Measurements from ENCODE around the gene ARPC1A.
A peak's percentile ranks its signal among the peaks of the same experiment; 100 is the strongest.

ARPC1A gene

DNA sequence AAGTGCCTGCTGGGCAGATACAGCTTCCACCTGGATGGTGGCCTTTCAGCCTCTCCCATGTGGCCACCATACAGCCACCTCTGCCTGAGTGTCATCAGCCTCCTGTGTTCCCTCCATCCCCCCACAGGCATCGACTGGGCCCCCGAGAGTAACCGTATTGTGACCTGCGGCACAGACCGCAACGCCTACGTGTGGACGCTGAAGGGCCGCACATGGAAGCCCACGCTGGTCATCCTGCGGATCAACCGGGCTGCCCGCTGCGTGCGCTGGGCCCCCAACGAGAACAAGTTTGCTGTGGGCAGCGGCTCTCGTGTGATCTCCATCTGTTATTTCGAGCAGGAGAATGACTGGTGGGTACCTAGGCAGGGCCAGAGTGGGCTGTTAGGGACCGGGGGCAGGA, 62.2 kb downstream of the ARPC1A start:
- no peak for DNase-seq (ENCODE audit: low read depth in 2 of 2)

DNA sequence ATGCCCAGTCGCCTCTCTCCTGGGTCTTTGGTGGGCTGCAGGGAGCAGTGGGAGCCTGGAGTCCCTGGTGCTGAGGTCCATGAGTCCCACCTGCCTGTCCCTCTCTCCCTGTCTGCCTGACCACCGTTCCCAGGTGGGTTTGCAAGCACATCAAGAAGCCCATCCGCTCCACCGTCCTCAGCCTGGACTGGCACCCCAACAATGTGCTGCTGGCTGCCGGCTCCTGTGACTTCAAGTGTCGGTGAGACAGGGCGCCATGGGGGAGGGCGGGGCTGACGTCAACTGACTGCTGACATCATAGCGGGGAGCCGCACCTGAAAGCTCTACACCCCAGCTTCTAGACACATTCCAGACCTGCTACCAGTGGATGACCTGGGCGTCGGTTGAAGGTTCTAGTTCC, 64.1 kb downstream of the ARPC1A start:
- no peak for DNase-seq (ENCODE audit: low read depth in 2 of 2)

DNA sequence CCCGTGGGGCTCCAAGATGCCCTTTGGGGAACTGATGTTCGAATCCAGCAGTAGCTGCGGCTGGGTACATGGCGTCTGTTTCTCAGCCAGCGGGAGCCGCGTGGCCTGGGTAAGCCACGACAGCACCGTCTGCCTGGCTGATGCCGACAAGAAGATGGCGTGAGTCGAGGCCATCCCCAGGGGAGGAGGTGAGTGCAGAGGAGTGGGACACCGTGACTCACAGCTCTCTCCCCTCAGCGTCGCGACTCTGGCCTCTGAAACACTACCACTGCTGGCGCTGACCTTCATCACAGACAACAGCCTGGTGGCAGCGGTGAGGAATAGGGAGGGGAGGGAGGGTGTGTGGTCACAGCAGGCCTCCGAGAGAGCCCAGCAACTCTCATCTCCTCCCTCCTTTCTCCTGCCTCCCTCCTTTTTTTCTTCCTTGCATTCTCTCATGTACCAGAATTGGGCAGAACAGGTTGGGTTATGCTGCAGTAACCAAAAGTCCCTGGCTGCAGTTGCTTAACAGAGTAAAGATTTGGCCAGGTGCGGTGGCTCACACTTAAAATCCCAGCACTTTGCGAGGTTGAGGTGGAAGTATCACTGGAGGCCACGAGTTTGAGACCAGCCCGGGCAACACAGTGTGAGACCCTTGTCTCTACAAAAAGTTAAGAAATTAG, 65.4 kb downstream of the ARPC1A start:
- DNase-seq (ENCODE audit: low read depth in 2 of 2): no peak

DNA sequence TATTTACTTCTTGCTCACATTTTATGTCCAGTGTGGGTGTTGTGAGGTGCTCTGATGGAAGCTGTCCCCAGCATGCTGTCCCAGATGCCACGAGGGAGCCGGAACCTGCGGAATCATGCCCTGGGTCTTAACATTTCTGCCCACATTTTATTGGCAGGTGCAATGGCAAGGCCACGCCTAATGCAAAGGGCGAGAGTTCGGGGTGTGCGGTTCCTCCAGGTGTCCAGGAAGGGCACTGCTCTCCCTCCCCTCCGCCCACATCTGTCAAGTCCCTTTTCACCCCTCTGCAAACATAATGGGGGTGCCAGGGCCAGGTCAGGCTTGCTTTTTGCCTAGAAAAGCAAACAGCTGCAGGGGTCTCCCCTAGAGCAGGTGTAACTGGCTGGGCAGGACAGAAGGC, 66.3 kb downstream of the ARPC1A start:
- no peak for DNase-seq (ENCODE audit: low read depth in 2 of 2)

DNA sequence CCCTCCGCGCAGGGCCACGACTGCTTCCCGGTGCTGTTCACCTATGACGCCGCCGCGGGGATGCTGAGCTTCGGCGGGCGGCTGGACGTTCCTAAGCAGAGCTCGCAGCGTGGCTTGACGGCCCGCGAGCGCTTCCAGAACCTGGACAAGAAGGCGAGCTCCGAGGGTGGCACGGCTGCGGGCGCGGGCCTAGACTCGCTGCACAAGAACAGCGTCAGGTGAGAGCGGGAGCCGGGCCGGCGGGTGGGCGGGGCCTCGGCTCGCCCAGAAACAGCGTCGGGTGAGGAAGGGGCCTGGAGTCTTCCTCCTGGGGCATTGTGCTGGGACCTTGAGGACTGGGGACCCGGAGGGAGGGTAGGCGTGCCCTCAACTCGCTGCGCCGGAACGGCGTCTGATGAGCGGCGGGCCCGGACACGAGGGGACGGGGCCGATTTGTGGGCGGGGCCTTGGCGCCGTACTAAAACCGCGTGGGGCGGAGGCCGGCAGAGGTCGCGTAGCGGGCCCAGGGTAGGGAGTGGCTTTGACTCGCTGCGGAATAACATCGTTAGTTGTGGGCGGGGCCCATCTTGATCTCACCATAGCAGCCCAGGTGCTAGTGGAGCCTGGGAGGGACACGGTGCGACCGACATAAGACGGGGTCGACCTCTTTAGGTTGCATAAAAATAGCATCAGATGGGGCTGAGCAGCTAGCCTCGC, 67.1 kb downstream of the ARPC1A start:
- peak; percentile 63 to 64 for DNase-seq (ENCODE audit: low read depth in 2 of 2)

DNA sequence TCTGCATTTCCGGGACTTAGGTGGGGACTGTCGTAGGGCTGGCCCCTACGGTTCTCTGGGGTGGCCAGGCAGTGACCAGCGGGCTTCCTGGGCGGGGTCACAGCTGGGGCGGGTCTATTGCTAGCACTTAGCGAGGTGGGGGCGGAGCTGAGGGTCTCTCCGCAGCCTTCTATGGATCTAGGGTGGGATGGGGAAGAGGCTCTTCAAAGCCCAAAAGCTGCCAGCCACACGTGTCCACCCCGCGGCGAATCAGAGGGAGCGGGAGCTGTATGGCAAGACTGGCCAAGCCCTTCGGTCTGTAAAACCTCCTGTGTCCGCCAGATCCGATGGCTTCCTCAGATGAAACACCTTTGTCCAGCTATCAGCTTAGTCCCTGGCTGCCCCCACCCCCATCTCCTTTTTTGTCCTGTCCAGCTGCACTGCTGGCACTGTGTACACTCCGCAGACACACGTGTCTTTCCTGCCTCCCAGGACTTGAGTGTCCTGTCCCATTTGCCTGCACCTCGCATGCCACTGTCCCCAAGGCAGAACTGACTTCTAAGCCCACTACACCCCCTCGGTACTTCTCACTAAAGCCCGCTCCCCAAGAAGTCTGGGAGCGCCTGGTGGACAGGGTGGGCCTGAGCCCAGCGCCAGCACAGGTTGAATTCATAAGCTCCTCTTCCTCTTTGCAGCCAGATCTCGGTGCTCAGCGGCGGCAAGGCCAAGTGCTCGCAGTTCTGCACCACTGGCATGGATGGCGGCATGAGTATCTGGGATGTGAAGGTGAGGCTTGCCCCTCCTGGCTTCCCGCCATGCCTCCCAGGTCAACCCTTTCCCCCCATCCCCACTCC, 67.9 kb downstream of the ARPC1A start:
- no peak for DNase-seq (ENCODE audit: low read depth in 2 of 2)

DNA sequence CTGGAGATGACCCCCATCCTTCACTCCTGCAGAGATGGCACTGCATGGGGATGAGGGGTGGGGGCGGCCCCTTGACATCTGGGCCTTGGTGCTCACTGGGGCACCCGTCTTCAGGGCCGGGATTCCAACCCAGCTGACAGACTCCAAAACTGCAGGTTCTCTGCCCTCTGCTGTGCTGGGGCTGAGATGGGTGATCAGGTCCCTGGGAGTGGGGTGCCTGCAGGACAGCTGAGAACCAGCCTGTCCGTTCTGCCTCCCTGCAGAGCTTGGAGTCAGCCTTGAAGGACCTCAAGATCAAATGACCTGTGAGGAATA, 68.4 kb downstream of the ARPC1A start:
- DNase-seq (ENCODE audit: low read depth in 2 of 2): no peak

DNA sequence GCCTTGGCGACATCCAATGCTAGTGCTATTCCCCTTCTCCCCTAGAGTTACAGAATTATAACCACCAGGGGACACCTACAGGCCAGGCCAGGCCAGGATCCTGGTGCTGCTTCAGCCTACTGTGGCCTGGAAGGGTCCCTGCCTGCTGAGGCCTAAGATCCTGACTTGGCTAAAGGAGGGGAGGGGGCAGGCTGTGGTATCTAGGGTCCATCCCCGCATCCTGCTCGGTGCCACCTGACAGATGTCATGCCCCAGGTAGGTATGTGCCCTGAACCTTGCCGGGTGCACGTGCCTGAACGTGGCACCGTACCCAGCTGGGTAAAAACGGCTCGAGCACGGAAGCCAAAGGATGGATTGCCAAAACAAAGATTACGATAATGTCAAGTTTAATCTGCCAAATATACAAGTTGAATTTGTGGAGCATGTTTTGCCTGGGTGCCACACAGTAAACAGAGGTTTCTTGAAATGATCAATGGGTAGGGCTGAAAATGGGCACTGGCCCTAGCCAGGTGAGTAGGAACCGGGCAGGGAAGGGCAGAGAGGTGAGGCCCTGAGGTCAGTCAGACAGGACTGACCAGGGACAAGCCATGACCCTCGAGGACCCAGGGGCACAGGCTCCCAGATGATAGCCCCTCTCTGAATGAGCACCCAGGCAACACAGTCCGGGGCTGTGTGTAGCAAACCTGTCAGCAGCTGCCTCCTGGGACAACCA, 70.1 kb downstream of the ARPC1A start:
- DNase-seq (ENCODE audit: low read depth in 2 of 2): no peak

DNA sequence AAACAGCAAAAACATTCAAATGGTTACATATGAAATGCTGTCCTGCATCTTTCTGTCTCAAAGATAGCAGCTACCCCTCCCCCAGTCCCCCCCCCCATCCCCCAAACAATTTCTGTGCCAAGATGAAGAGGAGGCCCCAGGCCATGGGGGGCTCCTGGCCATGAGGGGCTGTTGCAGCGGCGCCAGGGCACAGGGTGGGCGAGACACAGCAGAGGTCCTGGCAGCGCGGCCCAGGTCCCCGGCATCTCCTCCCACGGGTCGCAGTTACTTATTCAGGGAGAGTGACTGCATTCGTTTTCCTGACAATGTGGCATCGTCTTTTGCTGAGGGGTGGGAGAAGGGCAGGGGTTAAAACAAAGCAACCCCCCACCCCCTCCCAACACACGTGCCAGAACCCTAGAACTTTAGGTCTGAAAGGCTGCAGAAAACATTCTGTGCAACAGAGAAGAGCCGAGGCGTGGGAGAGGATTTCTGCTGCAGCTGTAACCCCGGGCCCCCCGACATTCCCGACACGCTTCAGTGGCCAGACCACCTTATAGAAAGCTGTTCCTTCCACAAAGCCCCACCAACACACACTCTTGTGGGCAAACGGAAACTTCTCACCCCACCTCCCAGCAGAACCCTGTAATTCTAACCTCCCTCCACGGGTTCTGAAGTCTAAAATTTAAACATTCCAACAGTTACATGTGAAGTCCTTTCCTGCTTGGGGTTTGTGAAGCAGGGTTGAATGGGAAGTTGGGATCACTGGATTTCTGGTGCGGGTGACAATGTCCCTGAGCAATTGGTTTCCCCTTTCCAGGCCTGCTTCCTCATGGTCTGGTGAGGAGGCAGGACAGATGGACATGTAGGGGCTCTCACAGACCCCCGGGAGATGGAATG, 71.0 kb downstream of the ARPC1A start:
- DNase-seq (ENCODE audit: low read depth in 2 of 2): no peak

DNA sequence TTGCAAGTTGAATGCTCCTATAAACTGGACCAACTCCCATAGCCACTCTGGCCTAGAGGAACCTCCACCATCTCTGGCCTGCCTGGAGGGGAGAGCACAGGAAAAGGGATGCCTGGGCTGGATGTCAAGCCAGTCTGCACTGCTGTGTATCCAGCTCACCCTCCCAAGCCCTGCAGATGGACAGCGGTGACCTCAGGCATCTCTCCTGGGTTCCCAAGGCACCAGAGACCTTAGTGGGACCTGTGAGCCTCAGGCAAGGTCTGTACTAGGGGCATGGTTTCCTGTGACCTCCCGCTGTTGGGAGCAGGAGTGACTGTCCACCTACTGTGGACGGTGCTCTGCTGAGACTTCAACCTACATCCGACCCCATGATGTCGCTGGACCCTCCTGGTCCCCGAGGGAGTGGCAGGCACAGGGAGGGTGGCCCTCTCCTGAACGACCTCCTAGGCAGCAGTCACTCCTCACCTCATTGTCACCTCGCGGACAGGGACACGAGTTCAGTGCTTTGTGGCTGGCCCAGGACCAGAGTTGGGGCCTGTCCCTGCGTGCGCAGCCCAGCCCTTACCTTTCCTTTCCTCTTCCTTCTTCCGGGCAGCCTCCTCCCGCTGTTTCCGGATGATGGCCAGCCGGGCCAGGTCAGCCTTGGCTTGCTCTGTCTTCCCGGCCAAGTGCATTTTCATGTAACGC, 71.7 kb downstream of the ARPC1A start:
- no peak for DNase-seq (ENCODE audit: low read depth in 2 of 2)

DNA sequence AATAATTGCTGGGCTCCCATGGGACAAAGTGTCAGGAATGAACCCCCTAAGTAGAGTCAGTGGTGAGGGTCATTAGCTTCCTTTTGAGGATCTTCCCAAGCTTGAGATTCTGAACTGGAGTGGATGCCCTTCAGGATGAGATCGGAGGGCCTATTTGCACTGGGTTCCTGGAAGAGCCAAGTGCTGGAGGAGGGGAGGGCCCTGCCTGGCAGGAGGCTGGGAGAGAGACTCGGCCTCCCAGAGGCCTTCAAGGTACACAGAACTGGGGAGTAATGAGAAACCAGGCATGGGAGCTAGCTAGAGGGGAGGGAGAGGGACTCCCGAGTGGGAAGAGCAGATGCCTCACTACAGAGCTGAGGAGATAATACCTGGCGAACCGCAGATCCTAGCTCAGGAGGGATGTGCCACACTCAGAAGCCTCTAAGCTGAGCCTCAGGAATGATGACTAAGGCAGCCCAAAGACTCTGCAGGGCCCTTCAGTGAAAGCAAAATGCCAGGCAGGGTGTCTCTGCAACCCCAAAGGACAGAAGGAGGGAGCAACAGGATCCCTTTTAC, 73.3 kb downstream of the ARPC1A start:
- no peak for DNase-seq (ENCODE audit: low read depth in 2 of 2)

DNA sequence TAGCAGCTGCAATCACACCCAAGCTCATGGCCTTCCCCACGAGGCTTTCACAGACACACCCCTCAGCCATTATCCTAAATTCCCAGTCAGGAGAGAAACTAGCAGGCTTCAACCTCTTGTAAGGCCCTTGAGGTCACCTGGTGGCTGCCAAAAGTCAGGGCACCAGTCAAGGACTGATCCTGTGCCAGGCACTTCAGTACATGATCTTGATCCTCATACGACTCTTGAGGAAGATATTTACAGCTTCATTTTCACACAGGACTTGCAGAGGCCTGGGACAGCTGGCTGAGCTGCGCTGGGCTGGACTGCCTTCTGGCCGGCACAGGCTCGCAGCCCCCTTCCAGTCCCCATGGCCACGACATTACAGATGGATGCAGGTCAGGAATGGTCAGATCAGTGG, 73.9 kb downstream of the ARPC1A start:
- no peak for DNase-seq (ENCODE audit: low read depth in 2 of 2)

DNA sequence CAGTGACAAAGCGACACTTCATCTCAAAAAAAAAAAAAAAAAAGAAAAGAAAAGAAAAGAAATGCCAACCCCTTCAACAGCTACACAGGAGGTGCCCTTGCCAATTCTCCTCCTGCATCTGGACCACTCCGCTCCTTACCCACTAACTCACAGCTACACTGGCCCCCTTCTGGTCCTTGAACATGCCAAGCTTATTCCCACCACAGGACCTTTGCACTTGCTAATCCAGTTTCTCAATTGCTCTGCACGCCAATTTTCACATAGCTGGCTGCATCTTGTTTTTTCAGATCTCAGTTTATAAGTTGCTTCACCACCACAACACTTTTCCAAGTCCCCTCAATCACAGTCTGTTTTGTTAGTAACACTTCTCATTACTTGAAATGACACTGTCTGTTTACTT, 77.2 kb downstream of the ARPC1A start:
- DNase-seq (ENCODE audit: low read depth in 2 of 2): no peak

DNA sequence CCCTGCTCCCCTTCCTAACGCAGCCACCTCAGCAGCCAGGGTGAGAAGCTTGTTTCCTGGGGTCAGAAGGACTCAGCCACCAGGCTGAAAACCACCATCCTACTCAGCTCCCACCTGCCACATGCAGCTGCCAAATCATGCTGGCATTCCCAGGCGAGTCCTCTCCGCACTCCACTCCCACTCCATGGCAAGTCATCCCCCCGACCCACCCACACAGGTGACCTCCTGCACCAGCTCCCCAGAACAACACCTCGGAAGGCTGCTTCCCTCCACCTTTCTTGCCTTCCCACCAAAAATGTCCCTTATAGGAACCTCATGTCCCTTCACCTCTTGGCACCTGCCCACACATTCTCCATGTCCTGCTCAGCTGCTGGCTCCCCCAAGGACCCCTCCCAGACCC, 78.1 kb downstream of the ARPC1A start:
- no peak for DNase-seq (ENCODE audit: low read depth in 2 of 2)

DNA sequence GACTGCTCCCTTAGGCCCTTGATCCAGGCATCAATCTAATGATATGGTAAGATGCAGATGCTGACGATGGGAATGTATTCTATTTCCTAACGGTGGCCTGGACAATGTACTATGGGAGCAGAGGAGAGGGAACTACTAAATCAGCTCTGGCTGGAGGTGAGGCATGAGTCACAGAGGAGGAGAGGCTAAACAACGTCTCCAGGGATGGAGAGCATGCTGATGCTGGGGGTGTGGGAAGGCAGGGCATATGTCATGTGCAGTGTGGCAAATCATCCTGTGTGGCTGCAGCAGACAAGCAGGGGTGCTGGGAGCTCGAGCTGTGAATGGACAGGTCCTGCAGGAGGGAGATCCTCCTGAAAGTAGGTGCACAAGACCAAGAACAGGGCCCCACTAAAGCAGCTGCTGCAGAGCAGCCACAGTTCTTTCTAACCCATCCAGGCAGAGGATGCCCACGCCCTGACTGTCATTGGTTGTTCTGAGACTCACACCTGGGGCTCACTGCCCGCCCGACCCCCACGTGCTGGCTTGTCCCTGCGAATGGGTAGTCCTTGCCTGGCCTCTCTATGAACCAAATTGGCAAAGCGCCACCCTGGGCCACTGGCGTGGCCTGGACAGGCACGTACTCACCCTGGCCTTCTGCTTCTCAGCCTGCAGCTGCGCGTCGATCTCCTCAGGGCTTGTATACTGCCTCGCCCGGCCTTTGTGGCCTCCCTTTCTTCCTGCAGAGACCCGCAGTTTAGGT, 78.7 kb downstream of the ARPC1A start:
- no peak for DNase-seq (ENCODE audit: low read depth in 2 of 2)

DNA sequence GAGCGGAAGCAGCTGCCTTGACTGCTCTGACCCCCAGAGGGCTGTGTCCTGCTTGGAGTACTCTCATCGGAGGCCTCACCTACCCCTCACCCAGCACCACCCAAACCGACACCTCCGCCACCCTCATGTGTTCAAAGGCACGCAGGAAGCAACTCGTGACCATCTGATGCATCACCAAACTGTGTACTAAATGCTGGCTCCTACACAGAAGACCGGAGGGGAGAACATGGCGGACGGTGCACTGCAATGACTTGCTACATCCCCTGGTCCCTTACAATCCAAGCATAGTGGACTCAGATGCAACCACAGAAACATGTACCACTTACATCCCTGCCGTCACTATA, 79.3 kb downstream of the ARPC1A start:
- DNase-seq (ENCODE audit: low read depth in 2 of 2): no peak

DNA sequence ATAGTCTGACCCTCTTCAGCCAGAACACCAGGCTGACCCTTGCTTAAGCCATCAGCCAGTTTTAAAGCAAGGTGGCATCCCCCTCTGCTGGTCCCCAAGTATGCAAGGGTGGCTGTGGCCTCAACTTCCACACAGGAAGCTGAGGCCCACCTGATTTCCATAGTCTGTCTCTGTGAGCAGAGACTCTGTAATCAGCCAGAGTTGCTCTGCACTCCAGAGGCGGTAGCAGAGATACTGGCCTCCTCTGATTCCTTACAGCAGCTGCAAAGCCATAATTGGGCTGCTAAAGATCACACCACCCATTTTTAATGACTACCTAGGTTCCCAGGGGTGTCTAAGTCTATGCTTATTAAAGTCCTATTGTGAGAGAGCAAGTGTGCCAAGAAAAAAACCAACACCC, 80.9 kb downstream of the ARPC1A start:
- DNase-seq (ENCODE audit: low read depth in 2 of 2): no peak

DNA sequence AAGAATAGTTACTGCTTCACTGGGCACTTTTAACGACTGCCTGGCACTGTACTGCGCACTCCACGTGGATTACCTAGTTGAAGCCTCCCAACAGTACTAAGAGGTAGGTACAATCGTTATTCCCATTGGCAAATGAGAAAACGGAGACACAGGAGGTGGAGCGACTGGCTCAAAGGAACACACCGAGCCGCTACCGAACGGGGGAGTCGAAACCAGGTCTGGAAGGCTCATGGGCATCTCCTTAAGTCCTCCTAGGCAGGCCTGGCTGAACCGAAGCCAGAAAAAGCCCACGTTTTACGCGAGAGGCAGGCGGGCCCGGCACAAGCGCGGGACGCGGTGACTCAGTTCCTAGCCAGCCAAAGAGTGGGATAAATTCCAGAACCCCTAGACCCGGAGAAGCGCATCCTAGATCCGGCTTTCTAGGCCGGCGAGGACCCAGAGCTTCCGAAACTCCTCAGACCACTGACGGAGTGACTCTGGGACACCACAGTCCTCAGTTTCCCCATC, 82.2 kb downstream of the ARPC1A start:
- no peak for DNase-seq (ENCODE audit: low read depth in 2 of 2)

DNA sequence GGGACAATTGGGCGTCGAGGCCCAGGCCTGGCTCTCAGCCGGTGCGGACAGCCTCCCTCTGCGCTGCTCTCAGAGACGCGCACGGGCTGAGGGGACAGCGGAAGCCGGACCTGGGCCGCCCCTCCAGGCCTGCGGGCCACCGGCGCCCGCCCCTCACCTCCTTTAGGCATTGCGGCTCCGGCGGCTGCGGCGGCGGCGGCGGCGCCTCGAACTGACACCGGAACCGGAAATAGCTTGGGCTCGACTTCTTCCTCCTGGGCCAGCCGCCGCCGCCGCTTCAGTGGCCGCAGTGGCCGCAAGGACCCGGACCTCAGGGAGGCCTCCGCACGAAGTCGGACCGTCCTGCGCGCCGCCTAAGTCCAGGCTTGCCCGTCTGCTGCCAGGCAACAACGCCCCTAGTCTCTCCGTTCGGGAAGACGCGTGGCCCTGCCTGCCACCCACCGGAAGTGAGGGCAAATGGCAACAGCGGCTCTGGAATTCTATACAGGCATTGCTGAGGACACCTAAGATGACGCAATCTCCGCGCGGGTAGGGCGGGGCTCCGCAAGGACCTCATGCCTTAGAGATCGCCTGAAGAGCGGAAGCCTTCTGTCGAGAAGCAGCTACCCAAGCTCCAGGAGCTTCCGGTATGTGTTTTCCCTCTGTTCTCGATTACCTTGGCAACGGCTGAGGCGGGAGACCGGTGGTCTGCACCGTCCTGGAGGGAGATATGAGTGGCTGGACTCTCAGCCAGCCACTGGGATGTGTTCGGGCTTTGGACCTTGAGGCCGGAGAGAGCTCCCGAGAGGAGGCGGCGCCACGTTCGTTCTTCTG, 82.9 kb downstream of the ARPC1A start, which contains the start of the genes BUD31 and PDAP1:
BUD31 (plus strand) TSS at position 591 of the 813 bp plus-strand sequence. CDS start 2,124 bp downstream, outside the sequence.
PDAP1 (minus strand) TSS at position 219 of the 813 bp plus-strand sequence; CDS start at position 170, 49 bp downstream.
- DNase-seq (ENCODE audit: low read depth in 2 of 2): peak; percentile 82 to 85

Data from activated CD4-positive, alpha-beta T cell treated with anti-CD3 and anti-CD28 coated beads for 24 hours (primary cell).